Stimulated activated CD4-positive, alpha-beta T cell treated with anti-CD3 and anti-CD28 coated beads, TNF-alpha, amount 100 ng/mL, for 24 hours (primary cell): ENCODE data around the gene DZANK1.
"Not testable (repeated sequence)": the region's sequence is repeated elsewhere in the genome, so short reads cannot be mapped to it uniquely, and the experiment has no call there.

Experiments used
- DNase-seq, 3 experiments: peaks; one replicate each; pipeline ENCODE4 v3.0.0-alpha.2; 2020; ENCODE audit warnings: low read depth in 3 of 3

The DZANK1 gene

DNA sequence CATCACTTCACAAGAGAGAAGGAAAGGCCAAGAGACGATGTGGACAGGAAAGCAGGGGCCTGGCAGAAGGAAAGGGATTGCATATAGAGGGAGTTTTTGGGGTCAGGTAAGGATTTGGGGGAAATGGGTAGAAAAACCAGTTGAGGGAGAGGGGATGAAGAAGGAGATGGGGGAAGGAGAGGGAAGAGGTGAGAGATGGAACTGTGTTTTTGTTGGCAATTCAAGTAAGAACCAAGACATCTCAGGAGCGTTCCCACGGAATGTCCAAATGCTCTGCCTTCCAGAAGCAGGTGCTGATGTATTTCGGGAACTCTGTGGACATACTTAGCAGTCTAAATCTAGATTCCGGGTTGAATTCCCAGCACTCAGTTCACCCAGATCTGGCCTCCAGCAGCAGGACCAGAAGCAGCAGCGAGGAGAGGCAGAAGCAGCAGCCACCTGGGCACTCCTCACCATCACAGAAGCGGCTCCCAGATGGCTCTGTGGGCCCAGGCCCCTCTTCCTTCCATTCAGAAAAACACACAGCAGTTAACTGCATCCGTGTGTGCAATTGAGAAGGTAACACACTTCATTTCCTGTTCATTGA, 88.8 kb downstream of the DZANK1 start:
- DNase-seq, result no peak

DNA sequence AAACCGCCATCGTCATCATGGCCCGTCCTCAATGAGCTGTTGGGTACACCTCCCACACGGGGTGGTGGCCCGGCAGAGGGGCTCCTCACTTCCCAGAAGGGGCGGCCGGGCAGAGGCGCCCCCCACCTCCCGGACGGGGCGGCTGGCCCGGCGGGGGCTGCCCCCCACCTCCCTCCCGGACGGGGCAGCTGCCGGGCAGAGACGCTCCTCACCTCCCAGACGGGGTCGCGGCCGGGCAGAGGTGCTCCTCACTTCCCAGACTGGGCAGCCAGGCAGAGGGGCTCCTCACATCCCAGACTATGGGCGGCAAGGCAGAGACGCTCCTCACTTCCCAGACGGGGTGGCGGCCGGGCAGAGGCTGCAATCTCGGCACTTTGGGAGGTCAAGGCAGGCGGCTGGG, 91.3 kb downstream of the DZANK1 start:
- not testable (repeated sequence) for DNase-seq

DNA sequence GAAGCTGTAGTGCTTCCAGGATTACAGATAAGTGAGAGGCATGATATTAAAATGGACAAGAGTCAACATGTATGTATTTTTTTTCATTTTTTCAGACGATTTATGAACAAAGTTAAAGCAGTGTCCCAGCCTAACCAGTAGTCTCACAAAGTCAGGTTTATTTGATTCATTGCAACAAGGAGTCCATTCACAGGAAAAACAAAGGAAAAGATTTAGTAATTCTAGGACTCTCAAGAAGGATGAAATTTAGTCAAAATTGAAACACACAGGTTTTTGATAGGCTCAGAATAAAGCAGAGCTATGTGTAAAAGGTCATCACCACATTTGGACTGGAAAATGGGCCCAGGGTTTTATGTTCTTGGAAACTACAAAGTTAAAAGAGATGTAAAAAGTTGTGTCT, 94.5 kb downstream of the DZANK1 start:
- no peak for DNase-seq

DNA sequence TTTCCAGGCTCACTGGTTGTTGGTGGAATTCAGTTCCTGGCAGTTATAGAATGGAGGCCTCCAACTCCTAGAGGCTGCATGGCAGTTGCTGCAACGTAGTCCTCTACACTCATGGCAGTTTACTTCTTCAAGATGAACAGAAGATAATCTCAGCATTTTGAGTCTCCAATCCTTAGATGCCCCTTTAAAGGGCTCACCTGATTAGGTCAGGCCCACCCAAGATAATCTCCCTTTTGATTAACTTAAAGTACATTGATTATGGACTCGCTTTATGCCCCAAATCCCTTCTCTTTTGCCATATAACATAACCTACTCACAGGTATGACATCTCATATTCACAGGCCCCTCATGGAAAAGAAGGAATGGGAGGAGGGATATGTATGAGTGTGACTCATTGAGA, 102.1 kb downstream of the DZANK1 start:
- no peak for DNase-seq

DNA sequence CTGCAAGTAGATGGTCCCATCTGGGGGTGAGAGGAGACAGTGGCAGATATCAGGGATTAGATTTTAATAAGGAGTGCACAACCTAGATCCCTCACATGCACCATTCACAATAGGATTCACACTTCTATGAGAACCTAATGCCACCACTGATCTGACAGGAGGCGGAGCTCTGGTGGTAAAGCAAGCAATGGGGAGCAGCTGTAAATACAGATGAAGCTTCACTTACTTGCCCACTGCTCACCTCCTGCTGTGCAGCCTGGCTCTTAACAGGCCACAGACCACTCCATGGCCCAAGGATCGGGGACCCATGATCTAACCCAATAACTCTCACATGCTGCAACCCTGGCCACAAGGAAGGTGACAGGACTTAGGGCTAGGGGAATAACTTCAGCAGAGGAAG, 103.1 kb downstream of the DZANK1 start:
- DNase-seq, result no peak

DNA sequence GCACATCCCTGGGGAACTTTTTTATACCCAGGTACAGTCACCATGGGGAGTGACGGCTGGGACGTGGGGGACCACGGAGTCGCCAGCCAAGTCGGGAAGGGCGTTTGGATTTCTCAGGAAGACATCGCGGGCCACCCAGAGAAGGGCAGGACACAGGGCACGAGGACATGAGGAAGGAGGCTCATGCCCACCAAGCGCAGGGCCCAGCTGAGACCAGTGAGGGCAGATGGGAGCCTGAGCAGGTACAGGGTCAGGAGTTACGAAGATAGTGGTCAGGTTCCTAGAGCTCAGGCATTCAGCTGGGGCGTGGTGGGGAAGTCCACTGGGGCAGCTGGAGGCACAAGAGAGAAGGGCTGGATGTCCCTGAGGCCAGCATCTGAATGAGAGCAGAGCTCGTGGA, 103.9 kb downstream of the DZANK1 start:
- DNase-seq, result no peak

DNA sequence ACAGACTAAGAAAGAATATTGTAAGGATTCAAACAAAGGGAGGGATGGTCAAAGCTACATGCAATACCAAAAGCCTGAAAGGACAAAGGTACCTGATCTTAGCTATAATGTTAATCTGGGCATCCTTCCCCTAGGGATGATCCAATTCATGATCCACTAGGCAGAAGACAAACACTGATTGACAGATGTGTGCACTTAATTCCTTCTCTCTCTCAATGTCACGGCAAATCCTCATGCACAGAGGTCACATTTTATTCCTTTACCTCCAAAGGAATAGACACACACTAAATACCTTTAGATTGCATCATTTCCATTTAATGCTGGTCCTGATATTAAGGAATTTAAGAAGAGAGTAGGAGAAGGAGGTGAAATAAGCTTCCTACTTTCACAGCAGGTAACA, 105.2 kb downstream of the DZANK1 start:
- no peak for DNase-seq

DNA sequence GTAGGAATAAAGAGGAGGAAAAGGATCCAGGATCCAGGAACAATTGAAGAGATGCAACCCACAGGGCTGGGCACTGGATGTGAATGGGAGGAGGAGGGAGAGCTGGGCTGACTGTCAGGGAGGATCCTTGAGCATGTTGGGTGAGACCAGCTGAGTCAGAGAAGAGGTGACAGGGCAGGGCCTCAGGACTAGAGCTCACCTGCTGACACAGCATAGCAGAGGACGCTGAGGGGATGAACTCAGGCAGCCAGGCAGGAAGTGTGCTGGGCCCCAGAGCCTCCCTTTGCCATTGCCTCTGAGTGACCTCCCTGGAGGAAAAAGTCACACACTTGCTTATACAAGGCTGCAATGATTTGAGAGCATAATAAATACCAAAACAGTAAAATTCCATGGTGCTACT, 106.2 kb downstream of the DZANK1 start:
- DNase-seq, result no peak

DNA sequence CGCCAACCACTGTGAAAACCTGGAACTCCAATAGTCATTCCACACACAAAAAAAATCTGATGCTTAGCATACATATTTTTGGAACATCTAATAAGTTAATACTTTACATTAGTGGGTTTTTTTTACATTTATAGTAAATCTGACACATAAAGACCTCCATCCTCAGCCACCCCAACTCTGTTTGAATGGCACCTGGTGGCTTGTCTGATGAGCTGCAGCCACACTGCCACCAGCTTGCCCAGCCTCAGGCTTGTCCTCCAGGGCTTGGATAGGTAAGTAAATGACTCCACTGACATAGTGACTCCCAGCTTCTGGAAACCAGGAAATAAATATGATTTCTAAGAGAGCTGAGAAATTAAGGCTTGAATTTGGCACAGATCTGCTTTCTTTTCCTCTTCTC, 107.0 kb downstream of the DZANK1 start:
- DNase-seq, result no peak

DNA sequence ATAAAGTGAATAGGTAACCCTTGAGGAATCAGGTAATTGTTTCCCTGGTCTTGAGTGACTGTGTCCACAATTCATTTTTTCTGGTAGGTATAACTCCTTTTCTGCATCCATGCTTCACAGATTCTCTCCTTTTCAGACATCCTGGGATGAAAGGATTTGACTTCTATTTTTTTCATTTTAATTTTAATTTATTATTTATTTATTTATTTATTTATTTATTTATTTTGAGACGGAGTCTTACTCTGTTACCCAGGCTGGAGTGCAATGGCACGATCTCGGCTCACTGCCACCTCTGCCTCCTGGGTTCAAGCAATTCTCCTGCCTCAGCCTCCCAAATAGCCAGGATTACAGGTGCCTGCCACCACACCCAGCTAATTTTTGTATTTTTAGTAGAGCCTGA, 117.1 kb downstream of the DZANK1 start:
- DNase-seq, result not testable (repeated sequence)
